ENCODE data around the gene MYLK.

The MYLK gene

GRCh38 chr3:123587401-123587800 is 296.7 kb downstream of the MYLK start:
- DNase-seq (ENCODE audit: low spot score) = no peak

GRCh38 chr3:123586968-123587367 is 297.2 kb downstream of the MYLK start:
- no peak for DNase-seq (ENCODE audit: low spot score)

- DNase-seq (ENCODE audit: low spot score) = peak; percentile 68
Observed at GRCh38 chr3:123586131-123586530, 298.0 kb downstream of the MYLK start.

GRCh38 chr3:123584988-123585937 is 298.9 kb downstream of the MYLK start, which contains the start of gene HACD2:
HACD2 (minus strand) TSS chr3:123585053; CDS start chr3:123585027, 26 bp downstream.
- DNase-seq (ENCODE audit: low spot score) = peak; percentile 96

- DNase-seq (ENCODE audit: low spot score) = peak; percentile 72
Observed at GRCh38 chr3:123584284-123584987, 299.7 kb downstream of the MYLK start.

GRCh38 chr3:123583561-123583960 is 300.6 kb downstream of the MYLK start:
- DNase-seq (ENCODE audit: low spot score) = no peak

- DNase-seq (ENCODE audit: low spot score) = no peak
Observed at GRCh38 chr3:123582315-123582714, 301.8 kb downstream of the MYLK start.

- no peak for DNase-seq (ENCODE audit: low spot score)
Observed at GRCh38 chr3:123576122-123576521, 308.0 kb downstream of the MYLK start.

- DNase-seq (ENCODE audit: low spot score) = no peak
Observed at GRCh38 chr3:123571973-123572365, 312.2 kb downstream of the MYLK start.

GRCh38 chr3:123571264-123571972 is 312.7 kb downstream of the MYLK start:
- DNase-seq (ENCODE audit: low spot score) = no peak

GRCh38 chr3:123568875-123569274 is 315.3 kb downstream of the MYLK start:
- DNase-seq (ENCODE audit: low spot score) = no peak

GRCh38 chr3:123568034-123568433 is 316.1 kb downstream of the MYLK start:
- DNase-seq (ENCODE audit: low spot score) = no peak

GRCh38 chr3:123564056-123564455 is 320.1 kb downstream of the MYLK start:
- no peak for DNase-seq (ENCODE audit: low spot score)

- DNase-seq (ENCODE audit: low spot score) = no peak
Observed at GRCh38 chr3:123562547-123562946, 321.6 kb downstream of the MYLK start.

- no peak for DNase-seq (ENCODE audit: low spot score)
Observed at GRCh38 chr3:123561188-123561587, 322.9 kb downstream of the MYLK start.

All from D341Med (cell line).